Activated gamma-delta T cell treated with anti-CD3 and anti-CD28 coated beads, Interleukin-2, amount 50 U/mL, for 16 hours (primary cell): ENCODE data around the gene CARS2.
"Not testable (repeated sequence)": the region's sequence is repeated elsewhere in the genome, so short reads cannot be mapped to it uniquely, and the experiment has no call there.

ENCODE experiments used
- DNase-seq: peaks from one replicate; pipeline ENCODE4 v3.0.0-alpha.2; 2020; ENCODE audit warnings: low read depth

Gene CARS2

GRCh38 chr13:110616103-110617101 lies 89.5 kb downstream of the CARS2 start:
- peak; percentile 9 for DNase-seq

- DNase-seq, result peak; percentile 54
These were observed 90.4 kb downstream of the CARS2 start, which contains the start of gene NAXD for GRCh38 chr13:110615322-110616102. Gene NAXD (plus strand): TSS chr13:110615545. CDS start chr13:110615602, 57 bp downstream.

- no peak for DNase-seq
These were observed 91.0 kb downstream of the CARS2 start for GRCh38 chr13:110615005-110615321.

- DNase-seq, result no peak
These were observed 94.8 kb downstream of the CARS2 start for GRCh38 chr13:110610955-110611595.

- no peak for DNase-seq
These were observed 98.2 kb downstream of the CARS2 start for GRCh38 chr13:110607675-110608224.

GRCh38 chr13:110606281-110606680 lies 99.6 kb downstream of the CARS2 start:
- not testable (repeated sequence) for DNase-seq

- DNase-seq, result no peak
These were observed 100.8 kb downstream of the CARS2 start for GRCh38 chr13:110605132-110605531.

- DNase-seq, result no peak
These were observed 104.9 kb downstream of the CARS2 start for GRCh38 chr13:110600980-110601379.

- DNase-seq, result no peak
These were observed 105.6 kb downstream of the CARS2 start for GRCh38 chr13:110600261-110600819.

- no peak for DNase-seq
These were observed 108.8 kb downstream of the CARS2 start for GRCh38 chr13:110597041-110597689.

GRCh38 chr13:110593430-110594130 lies 112.3 kb downstream of the CARS2 start:
- no peak for DNase-seq

GRCh38 chr13:110592665-110593064 lies 113.3 kb downstream of the CARS2 start:
- no peak for DNase-seq
